ENCODE data around the gene CA7.
"Not testable (repeated sequence)": the region's sequence is repeated elsewhere in the genome, so short reads cannot be mapped to it uniquely, and the experiment has no call there.

CA7 gene

DNA sequence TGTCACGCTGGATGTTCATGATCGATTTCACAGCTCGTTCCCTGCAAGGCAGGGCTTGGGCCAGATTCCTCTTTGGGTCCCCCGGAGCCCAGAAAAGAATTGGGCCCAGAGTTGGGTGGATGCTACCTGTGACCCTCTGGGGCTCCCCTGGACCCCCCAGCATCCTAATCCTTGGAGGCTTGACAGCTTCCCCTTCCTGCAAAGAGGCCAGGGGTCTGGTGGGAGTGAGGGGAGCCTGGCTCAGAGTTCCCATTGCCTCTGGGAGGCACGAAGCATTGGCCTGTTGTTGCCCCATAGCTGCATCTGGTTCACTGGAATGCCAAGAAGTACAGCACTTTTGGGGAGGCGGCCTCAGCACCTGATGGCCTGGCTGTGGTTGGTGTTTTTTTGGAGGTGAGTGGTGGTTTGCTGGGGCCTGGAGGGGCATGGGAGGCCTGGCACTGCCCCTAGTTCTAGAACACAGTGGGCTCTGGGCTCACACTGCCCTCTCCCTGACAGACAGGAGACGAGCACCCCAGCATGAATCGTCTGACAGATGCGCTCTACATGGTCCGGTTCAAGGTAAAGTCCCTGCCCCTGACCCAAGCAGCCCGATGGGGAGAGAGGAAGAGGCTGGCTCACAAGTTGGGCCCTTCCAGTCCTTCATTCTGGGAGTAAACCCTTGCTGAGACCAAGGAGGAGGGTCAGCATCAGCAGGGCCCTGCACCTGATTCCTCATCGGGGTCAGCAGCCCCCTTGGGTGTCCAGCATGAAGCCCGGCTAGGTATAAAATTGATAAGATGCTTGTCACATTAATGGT, 7.2 kb downstream of the CA7 start:
- no peak for DNase-seq
- TF ChIP-seq POLR2A (IDR thresholded peaks at IDR 0.05; ENCODE audit: low read length) (no peak), GATA1 (IDR thresholded peaks at IDR 0.05; ENCODE audit: low read depth, low read length) (no peak)

DNA sequence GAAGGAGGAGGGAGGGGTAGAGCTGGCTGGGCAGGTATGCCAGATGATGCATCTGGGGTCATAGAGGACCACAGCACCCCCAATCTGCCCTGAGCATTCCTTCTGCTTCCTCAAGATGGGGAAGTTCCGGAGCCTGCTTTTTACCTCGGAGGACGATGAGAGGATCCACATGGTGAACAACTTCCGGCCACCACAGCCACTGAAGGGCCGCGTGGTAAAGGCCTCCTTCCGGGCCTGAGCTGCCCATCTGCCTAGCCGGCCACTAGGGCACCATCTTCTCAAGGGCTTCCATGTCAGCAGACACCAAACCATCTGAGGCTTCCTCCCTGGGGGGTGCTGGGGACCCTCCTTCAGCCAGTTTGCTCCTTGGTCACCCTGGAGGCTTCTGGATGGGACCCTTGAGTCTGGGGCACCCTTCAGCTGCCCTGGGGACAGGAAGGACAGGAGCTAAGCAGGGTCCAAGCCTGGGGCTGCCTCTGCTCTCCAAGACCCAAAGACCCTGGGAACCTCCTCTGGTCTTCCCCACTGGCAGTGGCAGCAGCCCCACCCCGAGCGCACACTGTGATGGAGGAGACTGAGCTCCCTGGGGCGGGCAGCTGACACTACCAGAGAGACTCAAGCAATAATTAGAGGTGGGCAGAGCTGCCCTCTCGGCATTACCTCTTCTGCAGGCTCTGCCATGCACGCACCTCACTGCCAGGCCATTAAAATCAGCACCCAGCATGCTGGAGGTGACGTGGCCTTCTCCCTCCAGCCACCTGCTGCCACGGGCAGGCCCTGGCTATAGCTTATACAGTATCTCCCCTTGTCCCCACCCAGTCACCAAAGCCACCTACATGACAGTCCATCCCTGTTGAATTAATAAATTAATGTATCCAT, 9.3 kb downstream of the CA7 start:
- TF ChIP-seq POLR2A (IDR thresholded peaks at IDR 0.05; ENCODE audit: low read length) (no peak), GATA1 (IDR thresholded peaks at IDR 0.05; ENCODE audit: low read depth, low read length) (no peak)
- no peak for DNase-seq

DNA sequence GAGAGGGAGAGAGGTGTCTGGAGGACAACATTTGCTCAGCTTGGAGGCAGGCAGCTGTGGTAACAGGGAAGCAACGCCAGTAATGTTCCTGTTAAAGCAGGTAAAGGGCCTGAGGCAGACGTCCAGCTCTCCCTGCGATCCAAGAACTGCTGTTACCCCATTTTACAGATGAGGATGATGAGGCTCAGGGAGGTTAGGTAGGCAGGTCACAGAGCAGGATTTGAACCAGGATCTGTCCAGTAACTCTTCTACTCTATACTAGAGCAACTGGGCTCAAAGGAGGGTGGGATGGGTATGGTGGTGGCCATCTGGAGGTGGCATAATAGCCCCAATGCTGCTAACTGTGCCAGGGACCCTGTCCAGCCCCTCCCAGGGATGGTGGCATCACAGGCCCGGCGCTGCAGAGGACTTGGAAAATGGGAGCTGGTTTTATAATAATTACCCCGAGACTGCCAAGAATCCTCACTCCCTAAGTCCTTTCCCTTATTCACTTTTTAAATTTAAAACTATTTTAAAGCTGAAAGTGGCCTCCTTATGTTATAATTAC, 12.0 kb downstream of the CA7 start:
- DNase-seq, result no peak
- no peak for TF ChIP-seq POLR2A (IDR thresholded peaks at IDR 0.05; ENCODE audit: low read length)
- no peak for TF ChIP-seq GATA1 (IDR thresholded peaks at IDR 0.05; ENCODE audit: low read depth, low read length)

DNA sequence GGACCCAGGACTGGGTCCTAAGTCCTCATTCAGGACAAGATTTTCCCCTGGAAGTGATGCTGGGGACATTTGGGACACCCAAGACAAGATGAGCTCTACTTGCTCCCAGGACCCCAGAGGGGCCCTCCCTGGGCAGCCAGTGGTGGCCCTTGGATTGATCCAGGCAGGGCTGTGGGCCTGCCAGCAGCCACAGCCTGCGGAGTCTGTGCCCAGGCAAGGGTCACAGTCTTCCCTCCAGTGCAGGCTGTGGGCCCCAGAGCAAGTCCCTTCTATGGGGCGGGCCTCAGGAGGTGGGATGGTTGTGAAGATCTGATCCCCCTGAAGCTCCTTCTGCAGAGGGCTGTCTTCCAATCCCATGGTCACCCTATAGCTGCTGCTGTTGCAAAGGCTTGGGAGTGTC, 12.6 kb downstream of the CA7 start:
- no peak for DNase-seq

DNA sequence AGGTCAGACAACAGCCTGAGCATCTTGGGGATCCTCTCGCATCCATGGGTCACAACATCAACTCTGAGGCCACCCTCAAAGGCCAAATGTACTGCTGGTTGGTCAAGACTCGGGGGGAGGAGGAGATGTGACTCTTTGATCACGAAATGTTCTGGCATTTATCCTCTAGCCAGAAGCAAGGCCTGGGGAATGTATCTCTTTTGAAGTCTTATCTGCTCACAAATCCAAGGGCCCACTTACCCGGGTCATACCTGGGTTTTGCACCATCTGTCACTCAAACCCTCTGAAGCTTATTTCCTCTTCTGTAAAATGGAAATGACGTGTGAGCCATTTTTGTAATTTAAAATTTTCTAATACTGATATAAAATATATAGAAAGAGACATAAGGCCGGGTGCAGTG, 13.2 kb downstream of the CA7 start:
- TF ChIP-seq GATA1 (IDR thresholded peaks at IDR 0.05; ENCODE audit: low read depth, low read length) (no peak), POLR2A (IDR thresholded peaks at IDR 0.05; ENCODE audit: low read length) (no peak)
- no peak for DNase-seq

More for the DNA sequence above, 12.6 kb downstream of the CA7 start:
- TF ChIP-seq GATA1 (IDR thresholded peaks at IDR 0.05; ENCODE audit: low read depth, low read length) (no peak), POLR2A (IDR thresholded peaks at IDR 0.05; ENCODE audit: low read length) (no peak)

DNA sequence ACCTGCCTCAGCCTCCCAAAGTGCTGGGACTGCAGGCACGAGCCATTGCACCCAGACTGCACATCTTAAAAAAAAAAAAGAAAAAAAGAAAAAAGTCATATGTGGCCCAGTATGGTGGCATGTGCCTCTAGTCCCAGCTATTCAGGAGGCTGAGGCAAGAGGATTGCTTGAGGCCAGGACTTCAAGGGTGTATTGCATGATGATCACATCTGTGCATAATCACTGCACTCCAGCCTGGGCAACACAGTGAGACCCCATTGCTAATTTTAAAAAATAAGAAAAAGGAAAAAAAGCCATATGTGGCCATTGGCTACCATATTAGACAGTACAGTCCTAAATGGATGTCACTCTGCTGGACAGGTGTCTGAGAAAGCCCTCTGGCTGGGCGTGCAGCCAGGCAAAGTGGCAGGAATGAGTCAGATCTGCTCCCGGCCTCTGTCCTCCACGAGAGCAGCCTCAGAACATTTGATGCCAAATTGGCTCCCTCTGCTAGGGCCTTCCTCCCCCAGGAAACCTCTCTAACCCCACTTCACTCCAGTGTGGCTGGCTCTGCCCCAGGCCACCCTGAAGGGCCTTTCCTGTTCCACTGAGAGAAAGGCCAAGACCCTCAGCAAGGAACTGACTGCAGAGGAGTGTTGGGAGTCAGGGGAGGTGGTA, 14.7 kb downstream of the CA7 start:
- DNase-seq, result no peak

DNA sequence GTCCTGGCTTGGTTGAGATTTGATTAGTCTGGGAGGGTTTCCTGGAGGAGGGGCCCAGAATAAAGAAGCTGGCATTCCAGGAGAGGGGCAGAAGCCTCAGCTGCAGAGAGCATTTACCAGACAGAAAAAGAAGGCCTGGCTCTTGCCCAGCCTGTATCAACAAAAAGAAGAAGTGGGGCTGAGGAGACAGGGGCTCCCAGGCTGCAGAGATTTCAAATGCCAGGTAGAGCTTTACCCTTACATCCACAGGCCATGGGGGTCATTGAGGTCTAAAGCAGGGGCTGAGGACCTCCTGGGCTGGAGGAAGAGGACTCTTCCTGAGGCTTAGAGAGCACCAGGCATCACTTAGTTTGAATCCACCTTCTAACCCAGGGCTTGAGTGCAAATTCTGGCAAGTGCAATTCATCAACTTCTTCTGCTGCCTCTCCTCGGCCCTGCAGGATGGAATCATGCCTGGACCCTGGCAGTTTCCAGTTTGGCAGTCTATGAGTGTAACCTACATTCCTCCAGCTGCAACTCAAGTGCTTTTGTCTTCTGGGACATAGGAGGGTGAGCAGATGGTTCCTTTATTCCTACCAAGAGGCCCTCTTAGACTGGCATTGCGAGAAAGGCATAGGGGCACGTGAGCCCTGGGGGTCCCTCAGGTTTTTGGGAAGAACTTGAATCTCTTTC, 15.3 kb downstream of the CA7 start:
- no peak for DNase-seq
- TF ChIP-seq POLR2A (IDR thresholded peaks at IDR 0.05; ENCODE audit: low read length) (no peak), GATA1 (IDR thresholded peaks at IDR 0.05; ENCODE audit: low read depth, low read length) (no peak)

More for the DNA sequence above, 14.7 kb downstream of the CA7 start:
- TF ChIP-seq POLR2A (IDR thresholded peaks at IDR 0.05; ENCODE audit: low read length), result no peak
- TF ChIP-seq GATA1 (IDR thresholded peaks at IDR 0.05; ENCODE audit: low read depth, low read length), result no peak

DNA sequence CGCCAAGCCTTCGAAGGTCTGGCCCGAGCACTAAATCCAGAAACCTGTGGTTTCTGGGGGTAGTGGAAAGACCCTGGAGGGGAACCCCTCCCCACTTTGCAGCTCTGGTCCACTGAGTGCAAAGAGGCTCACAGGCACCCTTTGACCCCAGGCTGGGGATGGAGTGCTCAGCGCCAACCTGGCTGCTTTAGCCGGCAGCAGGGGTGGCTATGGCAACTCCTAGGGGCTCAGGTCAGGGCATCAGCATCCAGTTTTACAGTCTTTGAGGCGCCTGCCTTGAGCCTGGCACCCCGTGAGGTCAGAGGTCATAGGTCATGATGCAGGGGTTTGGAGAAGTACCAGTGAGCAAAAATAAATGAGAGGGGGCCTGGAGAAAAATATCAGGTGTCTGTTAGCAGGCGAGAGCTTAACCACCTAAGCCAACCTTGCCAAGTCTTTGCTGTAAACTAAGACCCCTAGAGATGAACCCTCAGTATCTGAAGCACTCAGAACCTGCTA, 17.9 kb downstream of the CA7 start:
- TF ChIP-seq GATA1 (IDR thresholded peaks at IDR 0.05; ENCODE audit: low read depth, low read length) (no peak), POLR2A (IDR thresholded peaks at IDR 0.05; ENCODE audit: low read length) (no peak)
- no peak for DNase-seq

DNA sequence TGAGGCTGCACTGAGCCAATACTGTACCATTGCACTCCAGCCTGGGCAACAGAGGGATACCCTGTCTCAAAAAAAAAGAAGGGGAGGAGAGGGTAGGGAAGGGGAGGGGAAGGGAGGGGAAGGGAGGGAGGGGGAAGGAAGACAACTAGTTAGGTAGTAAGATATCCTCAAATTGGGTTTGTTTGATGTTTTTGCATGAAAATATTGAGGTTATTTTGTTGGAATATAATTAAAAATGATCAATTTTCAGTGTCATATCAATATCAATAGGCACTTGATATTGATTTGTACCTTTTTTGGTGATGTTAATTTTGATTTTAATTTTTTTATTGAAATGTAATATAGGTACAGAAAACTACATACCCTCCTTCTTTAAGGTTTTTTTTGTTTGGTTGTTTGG, 19.5 kb downstream of the CA7 start:
- DNase-seq, result no peak
- no peak for TF ChIP-seq POLR2A (IDR thresholded peaks at IDR 0.05; ENCODE audit: low read length)

DNA sequence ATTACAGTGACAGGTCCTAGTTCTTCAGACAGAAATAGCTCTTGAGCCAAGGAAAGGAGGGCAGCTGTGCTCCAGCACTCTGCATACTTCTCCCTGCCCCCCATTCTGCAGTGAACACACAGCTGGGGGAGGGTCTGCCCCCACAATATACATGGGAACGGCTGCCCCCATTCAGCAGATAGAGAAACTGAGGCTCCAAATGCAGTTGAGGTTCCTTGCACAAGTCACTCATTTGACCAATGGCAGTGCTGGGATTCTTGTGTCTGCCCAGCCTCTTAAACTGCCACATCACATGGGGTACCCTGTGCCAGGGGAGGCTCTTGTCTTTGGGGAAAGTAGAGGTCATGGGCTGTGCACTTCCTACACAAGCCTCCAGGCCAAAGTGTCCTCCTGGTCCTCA, 25.2 kb downstream of the CA7 start:
- DNase-seq, result no peak
- TF ChIP-seq GATA1 (IDR thresholded peaks at IDR 0.05; ENCODE audit: low read depth, low read length), result no peak
- TF ChIP-seq POLR2A (IDR thresholded peaks at IDR 0.05; ENCODE audit: low read length), result no peak

DNA sequence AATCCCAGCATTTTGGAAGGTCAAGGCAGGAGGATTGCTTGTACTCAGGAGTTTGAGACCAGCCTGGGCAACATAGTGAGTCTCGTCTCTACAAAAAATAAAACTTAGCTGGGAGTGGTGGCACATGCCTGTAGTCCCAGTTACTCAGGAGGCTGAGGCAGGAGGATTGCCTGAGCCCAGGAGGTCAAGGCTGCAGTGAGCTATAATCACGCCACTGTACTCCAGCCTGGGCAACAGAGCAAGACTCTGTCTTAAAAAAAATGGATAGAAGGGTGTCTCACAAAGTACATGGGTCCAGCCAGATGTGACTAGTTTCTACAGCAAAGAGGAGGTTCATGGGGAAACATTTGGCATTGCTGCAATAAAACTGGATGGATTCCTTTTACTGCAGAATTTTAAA, 27.1 kb downstream of the CA7 start:
- not testable (repeated sequence) for DNase-seq

DNA sequence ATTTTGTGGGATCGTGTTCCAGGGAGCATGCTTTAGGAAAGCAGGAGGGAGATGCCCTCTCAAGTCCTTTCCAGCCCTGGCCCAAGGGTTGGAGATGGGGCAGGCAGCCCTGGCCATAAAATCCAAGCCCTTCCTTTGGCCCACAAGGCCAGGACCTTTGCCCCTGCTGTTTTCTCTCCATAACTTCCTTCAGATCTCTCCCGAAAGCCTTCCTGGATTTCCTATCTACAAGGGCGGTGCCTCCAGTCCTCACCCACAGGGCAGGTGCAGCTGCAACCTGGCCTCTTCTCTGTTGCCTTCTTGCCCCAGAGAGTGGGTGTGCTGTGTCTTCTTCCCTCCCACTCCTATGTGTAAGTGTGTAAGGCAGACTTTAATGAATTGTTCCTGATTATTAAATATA, 27.6 kb downstream of the CA7 start:
- no peak for DNase-seq
- no peak for TF ChIP-seq GATA1 (IDR thresholded peaks at IDR 0.05; ENCODE audit: low read depth, low read length)
- TF ChIP-seq POLR2A (IDR thresholded peaks at IDR 0.05; ENCODE audit: low read length), result no peak

DNA sequence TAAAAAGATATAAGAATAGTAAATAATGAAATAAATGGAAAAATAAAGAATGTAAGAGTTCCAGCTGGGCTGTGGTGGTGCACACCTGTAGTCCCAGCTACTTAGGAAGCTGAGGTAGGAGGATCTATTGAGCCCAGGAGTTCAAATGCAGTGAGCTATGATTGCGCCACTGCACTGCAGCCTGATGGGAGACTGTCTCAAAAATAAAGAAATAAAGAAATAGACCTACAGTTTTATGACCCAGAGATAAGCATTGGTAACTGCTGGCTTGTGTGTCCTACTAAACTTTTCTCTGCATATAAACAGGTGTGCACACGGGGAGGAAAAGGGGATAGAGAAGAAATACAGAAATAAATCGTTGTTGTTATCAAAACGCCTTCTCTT, 28.3 kb downstream of the CA7 start:
- no peak for DNase-seq
- no peak for TF ChIP-seq GATA1 (IDR thresholded peaks at IDR 0.05; ENCODE audit: low read depth, low read length)
- TF ChIP-seq POLR2A (IDR thresholded peaks at IDR 0.05; ENCODE audit: low read length), result no peak

Measured in erythroblast (primary cell).